Measurements from ENCODE around the gene AATF.

- TF ChIP-seq CTCF (IDR thresholded peaks at IDR 0.05; ENCODE audit: low read depth, low read length) (no peak), POLR2A (IDR thresholded peaks at IDR 0.05; ENCODE audit: extremely low read depth, insufficient read length) (no peak), MYC (IDR thresholded peaks at IDR 0.05; ENCODE audit: low read depth, low read length) (no peak)
Measured at GRCh38 chr17:37024181-37024637, 75.5 kb downstream of the AATF start.

Measured in NB4 (cell line).